IMR-90 (cell line): ENCODE results near the gene AAGAB.
"Not testable (repeated sequence)": the region's sequence is repeated elsewhere in the genome, so short reads cannot be mapped to it uniquely, and the experiment has no call there.

Experiments used
- CTCF ChIP-seq: conservative IDR thresholded peaks from 2 replicates; pipeline ENCODE4 v1.5.1; 2012; ENCODE audit warnings: mild to moderate bottlenecking, low read depth, low read length, improper control_type of control experiment
- MAZ ChIP-seq: IDR thresholded peaks from 2 replicates; pipeline ENCODE4 v1.6.1; 2012; ENCODE audit warnings: low read depth, mild to moderate bottlenecking, low read length, improper control_type of control experiment, moderate library complexity, borderline replicate concordance
- POLR2A ChIP-seq: IDR thresholded peaks from 2 replicates; pipeline ENCODE4 v1.6.1; 2012; ENCODE audit warnings: mild to moderate bottlenecking, low read depth, low read length
- RAD21 ChIP-seq: IDR thresholded peaks from 2 replicates; pipeline ENCODE4 v1.6.1; 2012; ENCODE audit warnings: low read length, improper control_type of control experiment
- RCOR1 ChIP-seq: IDR thresholded peaks from 2 replicates; pipeline ENCODE4 v1.6.1; 2012; ENCODE audit warnings: mild to moderate bottlenecking, low read length, improper control_type of control experiment; ENCODE audit not compliant: insufficient replicate concordance
- RFX5 ChIP-seq: IDR thresholded peaks from 2 replicates; pipeline ENCODE4 v1.8.0; 2012; ENCODE audit warnings: low read depth, mild to moderate bottlenecking, low read length, moderate library complexity
- USF2 ChIP-seq: fragments of 150-350 bp; IDR thresholded peaks from 2 replicates; pipeline ENCODE4 v1.6.1; 2017; ENCODE audit warnings: mild to moderate bottlenecking, antibody characterized with exemption, low read length, low read depth

DNA sequence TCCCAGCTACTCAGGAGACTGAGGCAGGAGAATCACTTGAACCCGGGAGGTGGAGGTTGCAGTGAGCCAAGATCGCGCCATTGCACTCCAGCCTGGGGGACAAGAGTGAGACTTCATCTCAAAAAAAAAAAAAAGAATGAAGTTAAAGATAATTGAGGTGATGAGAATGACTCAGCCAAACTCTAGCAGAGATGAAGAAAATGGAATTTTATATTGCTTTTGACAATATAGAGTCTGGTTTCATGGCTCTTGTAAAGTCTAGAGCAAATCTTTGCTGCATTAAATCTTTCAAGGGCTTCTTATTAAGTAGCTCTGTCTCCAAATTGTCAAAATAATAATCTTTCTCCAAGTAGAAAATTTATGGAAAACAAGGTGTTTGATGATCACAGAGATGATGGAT lies 4.0 kb upstream of the AAGAB start:
- TF ChIP-seq RFX5, CTCF, RCOR1, MAZ, POLR2A, USF2, RAD21: not testable (repeated sequence)
